ENCODE results near the gene PLAC8.

Gene PLAC8

GRCh38 chr4:83040269-83040668, 74.3 kb downstream of the PLAC8 start:
- H3K14ac ChIP-seq (ENCODE audit: low read length in 2 of 2): no peak overlapping the region
- H3K9ac ChIP-seq (ENCODE audit: low read length): no peak overlapping the region
- 100% methylated on average over 3 of the region's 3 CpGs for WGBS
- no peak overlapping the region for H2BK5ac ChIP-seq (ENCODE audit: low read depth, low read length, poor library complexity, severe bottlenecking)
- H3K18ac ChIP-seq (ENCODE audit: low read depth in 1 of 2, low read length in 2 of 2): no peak overlapping the region
- no peak overlapping the region for H2BK12ac ChIP-seq (ENCODE audit: low read length in 2 of 2)
- H3K4me3 ChIP-seq (ENCODE audit: insufficient read depth in 1 of 2, low read depth in 1 of 2, low read length in 2 of 2): no peak overlapping the region
- no peak overlapping the region for H2BK15ac ChIP-seq (ENCODE audit: low read depth, poor library complexity, severe bottlenecking)
- no peak overlapping the region for H4K91ac ChIP-seq (ENCODE audit: low read length)
- H3K9me3 ChIP-seq (ENCODE audit: control insufficient read depth, low read length): no peaks in the 10 kb centered on the region
- peaks cover 16% of the 10 kb centered on the region for H3K79me1 ChIP-seq (replicated peaks; ENCODE audit: low read length, poor library complexity, severe bottlenecking)
- no peak overlapping the region for H2AFZ ChIP-seq (ENCODE audit: low read depth, low read length)
- H2BK120ac ChIP-seq (ENCODE audit: low read depth, low read length): no peak overlapping the region
- H3K4ac ChIP-seq (ENCODE audit: low read depth in 1 of 2, low read length in 2 of 2): no peak overlapping the region
- DNase-seq: no peak
- H3K36me3 ChIP-seq (ENCODE audit: control insufficient read depth in 1 of 2, insufficient read depth in 2 of 2, low read depth in 1 of 2, low read length in 2 of 2): peaks cover 0 to 4% of the 10 kb centered on the region in 2 experiments
- H3K27me3 ChIP-seq (ENCODE audit: control insufficient read depth in 1 of 2, insufficient read depth in 1 of 2, low read length in 2 of 2): no peaks in the 10 kb centered on the region
- H3K23ac ChIP-seq (ENCODE audit: low read length in 2 of 2): no peak overlapping the region
- H2AK5ac ChIP-seq (ENCODE audit: low read length, severe bottlenecking): no peak overlapping the region
- no peak overlapping the region for H4K8ac ChIP-seq (ENCODE audit: low read length)
- H3K4me1 ChIP-seq (ENCODE audit: control insufficient read depth, insufficient read depth, low read depth, low read length): peaks cover 2% of the 10 kb centered on the region
- no peak overlapping the region for H3K4me2 ChIP-seq (ENCODE audit: low read length, poor library complexity, severe bottlenecking)
- H3K27ac ChIP-seq (ENCODE audit: low read length, poor library complexity, severe bottlenecking): no peak overlapping the region
